NCI-H2107 treated with DMSO at 0.1 percent for 48 hours (cell line): ENCODE results near the gene UQCRC1.
A peak's percentile ranks its signal among the peaks of the same experiment; 100 is the strongest.

Experiments
- DNase-seq: peaks from one replicate; lab custom pipeline; 2025; ENCODE audit not compliant: unreplicated experiment; lab: John Stamatoyannopoulos, UW

Gene UQCRC1

DNA sequence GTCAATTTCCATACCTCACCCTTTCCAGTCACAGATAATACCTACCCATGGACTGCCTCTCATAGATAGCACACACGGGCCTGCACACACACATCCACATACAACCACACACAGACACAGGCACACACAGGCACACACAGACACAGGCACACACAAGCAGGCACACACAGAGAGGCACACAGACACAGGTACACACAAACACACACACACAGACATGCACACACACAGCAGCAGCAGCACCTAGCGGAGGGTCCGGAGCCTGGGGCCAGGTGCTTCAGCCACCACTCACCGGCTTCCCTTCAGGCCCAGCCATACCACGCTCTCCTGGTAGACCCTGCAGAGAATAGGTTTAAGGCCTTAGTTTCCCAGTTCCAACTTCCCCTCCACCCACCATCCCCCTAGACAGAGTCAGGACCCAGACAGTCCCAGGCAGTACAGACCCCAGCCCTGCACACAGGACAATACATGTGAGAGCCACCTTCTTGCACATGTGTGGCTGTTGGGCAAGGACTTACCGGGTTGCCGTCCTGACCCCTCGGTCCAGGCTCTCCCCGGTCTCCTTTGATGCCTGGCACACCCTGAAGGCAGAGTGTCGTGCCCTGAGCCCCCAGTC, 35.4 kb downstream of the UQCRC1 start:
- DNase-seq: no peak

DNA sequence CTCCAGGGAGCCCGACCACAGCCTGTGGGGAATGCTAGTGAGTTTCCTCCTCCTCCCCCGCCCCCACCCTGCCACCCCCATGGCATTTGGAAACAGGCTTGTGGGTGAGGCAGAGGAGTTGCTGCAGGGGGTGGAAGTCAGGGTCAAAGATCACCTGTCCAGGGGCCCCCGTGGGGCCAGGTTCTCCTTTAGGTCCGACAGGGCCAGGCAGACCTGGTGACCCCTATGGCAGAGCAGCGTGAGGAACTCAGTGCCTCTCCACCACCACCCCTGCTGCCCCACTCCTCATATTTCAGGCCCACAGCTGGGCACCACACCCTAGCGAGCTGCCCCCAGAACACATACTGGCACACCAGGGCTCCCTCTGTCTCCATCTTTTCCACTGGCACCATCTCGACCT, 36.9 kb downstream of the UQCRC1 start:
- DNase-seq: no peak

DNA sequence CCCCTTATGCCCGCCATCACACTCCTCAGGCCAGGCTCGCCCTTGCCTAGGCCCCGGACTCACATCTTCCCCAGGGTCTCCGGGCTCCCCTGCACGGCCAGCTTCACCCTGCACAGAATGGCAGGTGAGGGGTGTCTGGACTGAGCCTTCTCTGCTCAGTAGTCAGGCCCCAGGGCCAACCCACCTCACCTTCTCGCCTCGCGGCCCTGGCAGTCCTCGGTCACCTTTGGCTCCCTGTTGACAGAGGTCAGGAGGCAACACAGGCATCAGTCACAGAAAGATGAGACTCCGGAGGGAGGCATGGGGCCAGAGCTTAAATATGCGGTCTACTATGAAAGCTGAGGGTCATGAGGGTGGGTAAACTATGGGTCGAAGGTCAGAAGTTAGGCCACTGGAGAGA, 37.5 kb downstream of the UQCRC1 start:
- no peak for DNase-seq

GRCh38 chr3:48569808-48570450, 39.5 kb downstream of the UQCRC1 start:
- no peak for DNase-seq

GRCh38 chr3:48569400-48569799, 40.0 kb downstream of the UQCRC1 start:
- DNase-seq: no peak

GRCh38 chr3:48568476-48568875, 41.0 kb downstream of the UQCRC1 start:
- DNase-seq: no peak

GRCh38 chr3:48567500-48567899, 41.9 kb downstream of the UQCRC1 start:
- DNase-seq: no peak

- DNase-seq: no peak
Measured at GRCh38 chr3:48567090-48567489, 42.4 kb downstream of the UQCRC1 start.

- DNase-seq: no peak
Measured at GRCh38 chr3:48566401-48566760, 43.1 kb downstream of the UQCRC1 start.

GRCh38 chr3:48565591-48566400, 43.6 kb downstream of the UQCRC1 start:
- DNase-seq: no peak

- no peak for DNase-seq
Measured at GRCh38 chr3:48565186-48565585, 44.3 kb downstream of the UQCRC1 start.

DNA sequence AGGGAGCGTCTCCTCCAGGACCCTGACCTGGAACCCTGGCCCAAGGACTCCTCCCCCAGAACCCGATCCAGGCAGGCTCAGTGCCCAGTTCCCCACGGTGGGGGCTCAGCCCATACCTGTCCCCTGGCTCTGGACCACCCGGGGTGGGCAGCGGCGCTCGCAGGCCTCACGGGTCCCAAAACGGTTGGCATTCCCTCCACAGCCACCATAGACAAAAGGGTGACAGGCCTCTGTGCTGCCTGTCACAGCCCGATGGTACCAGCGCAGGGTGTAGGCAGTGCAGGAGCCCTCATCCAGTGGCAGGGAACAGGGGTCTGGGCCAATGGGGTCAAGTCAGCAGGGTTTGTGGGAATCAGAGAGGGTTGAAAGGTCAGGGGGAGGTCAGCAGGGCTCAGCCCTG, 44.8 kb downstream of the UQCRC1 start:
- DNase-seq: no peak

DNA sequence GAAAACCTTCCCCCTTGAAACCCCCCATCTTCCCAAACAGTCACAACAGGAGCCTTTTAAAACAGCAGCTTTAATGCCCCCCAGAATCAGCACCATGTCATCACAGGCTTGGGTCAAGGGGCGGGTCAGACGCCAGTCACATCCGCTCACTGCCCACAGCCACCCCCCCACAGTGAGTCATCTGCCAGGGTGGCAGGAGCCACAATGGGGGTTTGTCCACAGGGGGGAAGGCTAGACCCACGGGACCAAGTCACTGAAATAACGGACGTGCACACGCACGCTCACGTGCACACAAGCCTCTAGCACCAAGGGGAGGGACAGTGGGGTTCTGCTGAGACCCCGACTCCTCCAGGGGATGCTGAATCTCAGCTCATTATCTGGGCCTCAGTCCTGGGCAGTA, 45.4 kb downstream of the UQCRC1 start:
- no peak for DNase-seq

DNA sequence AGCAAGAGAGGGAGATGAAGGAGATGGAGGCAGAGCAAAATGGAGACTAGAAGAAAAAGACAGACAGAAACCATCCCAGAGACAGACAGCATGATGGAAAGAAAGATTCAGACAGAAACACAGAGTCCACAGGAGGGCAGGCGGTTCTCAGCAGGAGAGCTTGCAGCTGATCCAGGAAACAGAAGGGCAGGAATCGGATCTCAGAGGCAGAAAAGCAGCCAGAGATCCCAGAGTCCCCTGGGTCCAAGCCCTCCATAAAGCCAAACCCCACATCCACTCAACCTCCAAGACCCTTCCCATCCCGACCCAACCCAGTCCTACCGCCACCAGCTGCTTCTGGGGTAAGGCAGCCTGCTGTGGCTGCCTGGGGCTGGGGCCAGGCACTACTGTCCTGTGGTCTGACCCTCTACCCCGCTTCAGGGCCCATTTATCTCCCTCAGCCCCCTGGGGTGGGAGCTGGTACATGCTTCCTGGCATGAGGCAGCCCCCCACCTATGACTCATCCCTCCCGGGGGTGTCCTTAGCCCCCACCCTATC, 46.0 kb downstream of the UQCRC1 start, which contains the start of gene UCN2:
Gene UCN2, minus strand, starts transcription at position 400 of the 537 bp plus-strand sequence. CDS start 657 bp downstream, outside the sequence.
- peak; percentile 22 for DNase-seq

DNA sequence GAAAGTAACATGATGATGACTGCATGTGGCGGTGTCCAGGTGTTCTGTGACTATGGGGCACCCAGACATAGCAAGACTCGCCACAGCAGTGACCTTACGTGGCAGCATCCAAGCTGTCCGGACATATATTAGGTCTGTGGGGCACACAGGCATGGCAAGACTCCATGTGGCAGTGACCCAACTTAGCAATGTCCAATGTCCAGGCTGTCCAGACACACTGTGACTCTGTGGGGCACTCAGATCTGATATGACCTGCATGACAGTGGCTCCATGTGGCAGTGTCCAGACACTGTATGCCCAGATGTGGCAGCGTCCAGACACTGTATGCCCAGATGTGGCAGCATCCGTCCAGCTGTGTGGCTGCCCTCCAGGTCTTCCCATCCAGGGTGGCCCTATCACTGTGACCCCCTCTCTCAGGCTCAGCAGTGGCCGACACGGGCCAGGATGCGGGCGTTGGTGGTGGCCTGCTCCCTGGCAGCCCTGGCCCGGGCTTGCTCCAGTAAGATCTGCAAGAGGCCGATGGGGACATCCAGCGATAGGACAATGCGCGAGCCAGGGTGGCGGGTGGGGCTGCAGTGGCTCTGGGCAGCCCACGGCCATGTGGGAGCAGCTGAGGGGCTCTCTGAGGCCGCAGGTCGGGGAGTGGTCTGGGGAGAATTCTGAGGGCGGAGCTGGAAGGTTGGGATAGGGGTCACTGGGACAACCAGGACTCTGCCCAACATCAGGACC, 46.9 kb downstream of the UQCRC1 start:
- DNase-seq: no peak

GRCh38 chr3:48561045-48561736, 48.3 kb downstream of the UQCRC1 start:
- no peak for DNase-seq

- DNase-seq: no peak
Measured at GRCh38 chr3:48560648-48561018, 48.8 kb downstream of the UQCRC1 start.

DNA sequence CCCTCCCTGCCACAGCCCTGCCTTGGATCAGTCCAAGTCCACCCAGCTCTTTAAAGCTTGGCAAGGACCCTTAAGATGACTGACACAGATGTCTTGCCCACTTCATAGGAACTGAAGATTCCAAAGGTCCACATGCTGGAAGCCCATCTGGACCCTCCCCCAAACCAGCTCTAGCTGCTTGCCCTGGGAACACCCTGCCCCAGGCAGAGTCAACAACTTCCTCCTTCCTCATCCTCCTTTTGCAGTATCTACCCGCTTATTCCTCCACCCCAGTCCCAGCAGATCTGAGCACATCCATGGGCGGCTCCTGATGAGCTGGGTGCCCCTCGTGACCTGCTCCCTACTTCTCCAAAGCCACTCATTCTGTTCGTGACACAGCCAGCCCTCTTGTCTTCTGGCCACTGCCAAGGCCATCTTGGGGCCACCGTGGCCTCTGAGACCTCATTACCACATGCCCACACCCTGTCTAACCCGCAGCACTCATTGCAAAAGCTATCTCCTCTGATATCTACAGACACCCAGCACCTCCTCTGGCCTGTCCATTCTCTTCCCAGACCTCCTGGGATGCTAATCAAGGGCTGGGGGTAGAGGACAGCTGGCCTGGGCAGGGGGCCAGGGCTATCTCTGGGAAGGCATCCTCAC, 50.8 kb downstream of the UQCRC1 start:
- no peak for DNase-seq

DNA sequence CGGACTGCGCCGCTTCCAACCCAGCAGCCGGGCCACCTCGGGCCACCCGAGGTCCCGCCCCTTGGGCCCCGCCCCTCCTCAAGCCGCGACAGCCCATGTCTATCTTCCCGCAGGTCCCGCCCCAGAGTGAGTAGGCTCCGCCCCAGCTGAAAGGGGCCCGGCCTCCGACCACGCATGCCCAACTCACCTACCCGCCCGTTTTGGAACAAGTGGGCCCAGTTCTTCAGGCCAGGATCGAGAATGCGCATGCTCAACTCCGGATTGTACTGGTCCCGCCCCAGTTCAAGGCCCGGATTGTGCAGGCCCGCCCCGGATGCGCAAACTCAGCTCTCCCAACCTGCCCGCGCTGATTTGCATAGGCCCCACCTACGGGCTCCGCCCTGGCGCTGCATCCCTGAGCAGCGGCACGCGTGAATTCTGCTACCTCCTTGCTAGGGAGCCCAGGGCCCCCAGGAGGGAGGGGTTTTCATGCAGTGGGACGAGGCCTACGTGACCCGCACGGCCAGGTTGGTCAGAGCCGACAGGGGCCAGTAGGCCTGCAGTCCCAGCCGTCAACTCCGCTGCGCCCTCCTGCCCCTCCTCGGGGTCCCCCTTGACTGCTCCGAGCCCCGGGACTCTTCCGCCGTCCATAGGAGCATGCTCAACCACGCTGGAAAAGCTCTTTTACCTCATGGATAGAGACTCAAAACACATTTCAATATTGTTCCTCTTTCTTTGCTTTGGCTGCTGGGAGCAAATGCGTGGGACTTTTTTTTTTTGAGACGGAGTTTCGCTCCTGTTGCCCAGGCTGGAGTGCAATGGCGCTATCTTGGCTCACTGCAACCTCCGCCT, 52.4 kb downstream of the UQCRC1 start, which contains the start of gene PFKFB4:
Gene PFKFB4, minus strand, starts transcription at position 8 of the 831 bp plus-strand sequence. CDS start 26 bp downstream, outside the sequence.
- DNase-seq: peak; percentile 95
